ENCODE data around the gene DNMT3A. TPM values are rescaled to one million over a fixed set of nuclear protein-coding genes. Genes with fewer than 3 reads are reported as not detected.

DNMT3A gene
- total RNA-seq, 1 experiment from 2014 or later = 6.8 TPM

DNA sequence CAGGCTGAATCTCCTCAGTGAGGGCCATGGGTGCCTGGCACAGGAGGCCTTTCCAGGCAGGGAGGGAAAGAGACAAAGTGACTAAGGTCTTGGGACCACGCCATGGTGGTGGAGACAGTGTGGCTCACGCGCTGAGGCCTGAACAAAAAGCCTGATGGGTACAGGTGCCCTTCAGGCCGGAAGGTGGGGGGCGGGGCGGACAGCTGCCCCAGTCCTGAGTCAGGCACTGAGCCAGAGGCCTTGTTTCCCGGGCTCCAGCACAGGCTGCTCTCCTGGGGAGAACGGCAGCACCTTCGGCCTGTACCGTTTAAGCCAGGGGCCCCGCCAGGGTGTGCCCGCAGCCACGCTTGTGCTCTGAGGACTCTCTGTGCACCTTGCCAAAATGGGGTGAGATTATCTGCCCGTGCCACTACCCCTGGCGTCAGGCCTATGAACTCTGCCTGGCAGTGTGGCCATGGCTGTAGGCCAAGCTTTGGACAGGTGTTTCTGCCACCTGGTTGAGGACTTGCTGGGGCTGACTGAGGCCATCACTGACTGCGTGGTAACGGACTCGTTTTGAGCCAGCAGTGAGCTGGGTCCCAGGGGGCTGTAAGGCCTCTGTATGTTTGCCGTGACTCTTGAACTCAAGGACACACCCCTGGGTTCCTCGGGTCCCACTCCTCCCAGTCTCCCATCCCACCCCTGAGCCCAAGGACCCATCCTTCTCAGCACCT lies 31.7 kb upstream of the DNMT3A start:
- DNase-seq (ENCODE audit: low spot score) = no peak

DNA sequence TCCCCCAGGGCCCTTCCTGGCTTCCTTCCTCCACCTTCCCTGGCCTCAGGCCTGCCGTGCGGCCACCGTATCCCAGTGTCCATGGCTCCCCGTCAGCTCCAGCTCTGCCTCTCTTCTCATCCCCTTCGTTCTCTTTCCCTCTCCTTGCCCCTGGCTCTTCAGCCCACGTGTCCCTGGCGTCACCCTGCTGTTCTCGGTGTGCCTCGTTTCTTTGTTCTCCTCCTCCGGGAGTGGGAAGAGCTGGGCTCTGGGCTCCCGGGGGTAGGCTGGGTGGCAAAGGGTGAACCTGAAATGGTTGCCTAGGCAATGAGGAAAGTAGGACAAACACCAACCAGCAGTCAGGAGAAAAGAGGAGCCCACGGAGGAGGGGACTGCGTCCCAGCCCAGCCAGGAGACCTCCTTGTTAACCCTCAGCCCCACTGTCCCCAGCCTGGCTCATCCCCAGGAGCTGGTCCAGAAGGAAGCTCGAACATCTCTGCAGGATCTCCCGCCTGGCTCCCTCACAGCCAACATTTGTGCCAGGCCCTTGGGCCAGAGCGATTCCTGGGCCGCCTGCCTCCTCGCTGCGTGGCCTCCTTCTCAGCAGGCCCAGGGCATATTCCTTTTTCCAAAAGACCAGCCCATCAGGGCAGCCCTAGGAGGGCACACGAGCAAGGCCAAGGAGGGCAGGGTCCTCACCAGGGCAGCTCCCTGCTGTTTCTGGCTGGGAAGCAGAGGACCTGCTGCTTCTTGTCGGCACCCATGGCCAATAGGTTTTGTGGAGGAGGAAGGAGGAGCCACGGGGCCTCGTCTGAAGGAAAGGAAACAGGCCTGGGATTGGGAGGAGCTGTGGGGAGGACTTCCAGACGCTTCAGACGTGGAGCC lies 30.9 kb upstream of the DNMT3A start:
- DNase-seq (ENCODE audit: low spot score) = no peak

GRCh38 chr2:25371253-25372241 lies 29.8 kb upstream of the DNMT3A start:
- no peak for DNase-seq (ENCODE audit: low spot score)

DNA sequence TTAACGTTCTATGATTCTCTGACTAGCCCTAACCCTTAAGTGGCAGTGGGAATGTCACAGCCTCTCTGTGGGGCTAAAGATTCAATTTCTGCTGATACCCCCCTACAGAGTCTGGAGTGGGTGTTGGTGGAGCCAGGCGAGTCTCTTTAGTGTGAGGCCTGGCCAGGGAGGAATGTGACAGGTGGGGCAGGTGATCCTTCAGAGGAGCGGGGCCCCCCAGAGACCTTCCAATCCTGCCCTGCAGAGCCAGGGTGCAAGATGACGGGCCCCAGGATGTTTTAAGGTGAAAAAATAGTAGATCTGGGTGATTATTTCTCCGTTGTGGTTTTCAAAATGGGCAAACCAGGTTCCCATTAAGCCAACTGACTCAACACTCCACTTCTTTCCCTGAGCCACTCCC lies 28.2 kb upstream of the DNMT3A start:
- no peak for DNase-seq (ENCODE audit: low spot score)

DNA sequence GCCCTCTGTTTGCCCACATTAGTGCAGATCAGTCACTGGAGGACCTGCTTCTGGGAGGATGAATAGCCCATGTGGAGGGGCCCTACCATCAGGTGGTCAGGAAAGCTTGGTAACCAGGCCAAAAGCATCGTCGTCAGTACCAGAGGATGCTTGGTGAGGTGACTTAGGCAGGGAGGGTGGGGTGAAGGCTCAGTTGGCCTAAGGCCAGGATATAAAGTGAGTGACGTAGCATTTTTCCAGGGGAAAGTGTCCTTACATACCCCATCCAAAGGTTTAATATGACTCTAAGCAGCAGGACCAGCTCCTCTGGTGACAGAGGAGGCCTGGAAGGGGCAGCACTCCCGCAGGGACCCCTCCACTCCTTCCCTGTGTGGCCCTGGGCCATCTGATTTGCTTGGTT lies 27.7 kb upstream of the DNMT3A start:
- no peak for DNase-seq (ENCODE audit: low spot score)

DNA sequence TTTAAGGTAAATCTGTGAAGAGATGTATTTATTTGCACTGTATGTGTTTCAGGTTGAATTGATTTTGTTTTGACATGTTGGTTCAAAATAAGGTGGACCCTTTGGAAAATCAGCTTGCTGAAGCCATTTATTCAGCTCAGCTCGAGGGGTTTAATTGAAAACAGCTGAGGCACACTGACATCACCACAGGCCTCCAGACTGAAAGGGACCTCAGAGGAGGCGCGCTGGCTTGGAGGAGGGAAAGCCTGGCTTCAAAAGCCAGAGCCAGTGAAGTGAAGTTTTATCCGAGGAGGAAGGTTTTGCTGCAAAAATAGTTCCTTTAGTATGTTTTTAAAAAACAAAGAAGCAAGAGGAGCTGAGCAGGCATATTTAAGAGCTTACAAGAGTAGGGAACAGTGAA lies 26.9 kb upstream of the DNMT3A start:
- DNase-seq (ENCODE audit: low spot score) = no peak

GRCh38 chr2:25367296-25367695 lies 25.6 kb upstream of the DNMT3A start:
- DNase-seq (ENCODE audit: low spot score) = no peak

DNA sequence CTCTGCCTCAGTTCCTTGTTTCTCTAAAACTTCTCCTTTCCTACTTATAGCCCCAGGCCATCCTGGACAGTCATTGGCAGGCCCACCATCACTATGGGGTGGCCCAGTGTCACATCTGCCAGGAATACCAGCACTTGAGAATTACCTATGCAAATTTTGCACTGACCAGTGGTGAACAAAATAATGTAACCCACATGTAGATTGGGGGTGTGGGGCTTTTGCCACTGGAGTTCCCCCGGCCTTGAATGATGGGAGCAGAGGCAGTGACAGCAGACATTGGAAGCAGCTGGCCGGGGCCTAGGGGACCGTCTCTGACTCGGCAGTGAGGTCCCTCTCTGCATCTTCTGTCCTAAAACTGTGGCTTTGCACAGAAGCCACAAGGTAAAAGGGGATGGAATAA lies 24.9 kb upstream of the DNMT3A start:
- no peak for DNase-seq (ENCODE audit: low spot score)

DNA sequence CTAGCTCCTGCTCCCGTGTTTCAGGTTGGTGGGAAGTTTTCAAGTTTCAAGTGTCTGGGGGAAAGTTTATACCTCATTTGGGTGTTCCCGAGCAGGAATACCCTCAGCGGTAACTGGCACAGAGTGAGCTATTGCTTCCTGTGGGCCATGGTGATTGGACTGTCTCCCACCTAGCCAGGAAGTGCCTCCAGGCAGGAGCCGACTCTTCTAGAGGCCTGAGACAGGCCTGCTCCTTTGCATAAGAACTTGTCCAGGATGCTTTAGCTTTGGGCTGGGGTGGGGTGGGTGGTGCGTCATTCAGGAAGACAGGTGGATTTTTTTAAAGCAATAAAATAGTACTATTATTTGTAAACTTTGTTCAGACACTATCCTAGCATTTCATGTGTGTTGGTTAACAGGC lies 23.5 kb upstream of the DNMT3A start:
- no peak for DNase-seq (ENCODE audit: low spot score)

- DNase-seq (ENCODE audit: low spot score) = no peak
These were observed 22.0 kb upstream of the DNMT3A start for GRCh38 chr2:25363733-25364132.

GRCh38 chr2:25362434-25363145 lies 20.9 kb upstream of the DNMT3A start:
- DNase-seq (ENCODE audit: low spot score) = no peak

DNA sequence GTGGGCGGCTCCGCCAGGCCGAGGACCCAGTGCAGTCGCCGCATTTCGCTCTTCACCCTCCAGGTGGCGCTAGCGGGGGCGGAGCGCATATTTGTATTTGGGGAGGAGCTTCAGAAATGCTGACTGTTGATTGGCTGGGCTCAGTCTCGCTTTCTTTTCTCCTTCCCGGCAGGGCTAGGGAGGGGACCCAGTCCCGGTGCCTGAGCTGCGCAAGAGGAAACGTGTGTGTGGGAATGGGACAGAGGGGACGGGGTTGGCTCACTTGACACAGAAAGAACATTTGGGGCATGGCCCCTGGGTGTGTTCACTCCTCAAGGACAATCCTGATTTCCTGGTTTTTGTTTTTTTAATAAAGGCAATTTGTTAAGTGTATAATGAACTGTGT lies 20.3 kb upstream of the DNMT3A start:
- peak; percentile 92 for DNase-seq (ENCODE audit: low spot score)

DNA sequence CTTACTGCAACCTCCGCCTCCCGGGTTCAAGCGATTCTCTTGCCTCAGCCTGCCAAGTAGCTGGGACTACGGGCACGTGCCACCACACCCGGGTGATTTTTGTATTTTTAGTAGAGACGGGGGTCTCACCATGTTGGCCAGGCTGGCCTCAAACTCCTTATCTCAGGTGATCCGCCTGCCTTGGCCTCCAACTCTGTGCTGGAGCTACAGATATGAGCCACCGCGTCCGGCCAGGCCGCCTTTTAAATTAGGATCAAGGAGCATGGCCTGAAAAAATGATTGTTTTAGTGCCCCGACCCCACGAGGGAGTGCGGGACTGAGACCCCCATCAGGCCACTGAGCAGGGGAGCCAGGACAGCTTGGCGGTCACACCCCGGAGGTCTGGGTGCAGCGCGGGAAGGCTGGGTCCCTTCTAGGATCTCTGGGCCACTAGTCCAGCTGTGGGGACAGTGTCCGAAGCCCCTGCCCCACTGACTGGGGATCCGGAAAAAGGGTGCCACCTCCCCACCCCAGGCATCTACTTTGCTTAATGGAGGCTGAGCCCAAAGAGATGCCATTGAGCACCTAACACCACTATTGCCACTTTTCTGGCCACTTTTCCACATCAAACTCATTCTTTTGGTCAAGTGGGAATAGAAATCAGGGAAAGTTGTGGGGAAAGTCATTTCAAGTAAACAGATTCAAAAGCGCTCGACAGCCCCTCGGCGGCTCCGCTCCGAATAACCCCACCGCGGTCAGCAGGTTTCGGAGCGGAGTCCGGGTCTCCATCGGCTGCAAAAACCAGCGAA lies 19.7 kb upstream of the DNMT3A start:
- no peak for DNase-seq (ENCODE audit: low spot score)

- no peak for DNase-seq (ENCODE audit: low spot score)
These were observed 17.1 kb upstream of the DNMT3A start for GRCh38 chr2:25358836-25359235.

DNA sequence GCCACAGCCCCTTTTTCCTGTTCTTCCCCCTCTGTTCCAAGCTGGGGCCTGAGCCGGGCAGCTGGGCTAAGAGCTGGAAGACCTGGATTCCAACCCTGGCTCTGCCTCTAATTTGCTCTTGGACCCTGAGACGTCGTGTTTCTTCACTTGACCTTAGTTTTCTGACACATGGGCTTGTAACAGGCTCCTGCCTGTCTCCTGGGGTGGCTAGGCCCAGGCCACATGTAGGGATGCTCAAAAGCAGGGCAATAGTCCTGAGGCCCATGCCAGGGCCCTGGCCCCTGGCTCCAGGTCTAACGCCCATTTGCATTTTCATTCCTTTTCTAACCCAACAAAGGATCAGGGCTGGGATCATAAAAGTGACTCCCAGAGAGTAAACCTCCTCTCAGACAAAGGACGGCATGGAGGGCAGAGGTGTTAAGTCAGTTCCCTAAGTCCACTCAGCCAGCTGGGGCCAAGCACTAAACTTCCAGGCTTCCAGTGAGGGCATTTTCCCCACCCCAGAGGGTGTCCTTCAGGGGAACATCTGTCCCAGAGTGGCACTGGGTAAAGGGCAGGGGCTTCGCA lies 16.6 kb upstream of the DNMT3A start:
- DNase-seq (ENCODE audit: low spot score) = no peak

GRCh38 chr2:25356088-25356487 lies 14.4 kb upstream of the DNMT3A start:
- no peak for DNase-seq (ENCODE audit: low spot score)

GRCh38 chr2:25355270-25355669 lies 13.5 kb upstream of the DNMT3A start:
- DNase-seq (ENCODE audit: low spot score) = no peak

GRCh38 chr2:25354116-25354515 lies 12.4 kb upstream of the DNMT3A start:
- DNase-seq (ENCODE audit: low spot score) = no peak

DNA sequence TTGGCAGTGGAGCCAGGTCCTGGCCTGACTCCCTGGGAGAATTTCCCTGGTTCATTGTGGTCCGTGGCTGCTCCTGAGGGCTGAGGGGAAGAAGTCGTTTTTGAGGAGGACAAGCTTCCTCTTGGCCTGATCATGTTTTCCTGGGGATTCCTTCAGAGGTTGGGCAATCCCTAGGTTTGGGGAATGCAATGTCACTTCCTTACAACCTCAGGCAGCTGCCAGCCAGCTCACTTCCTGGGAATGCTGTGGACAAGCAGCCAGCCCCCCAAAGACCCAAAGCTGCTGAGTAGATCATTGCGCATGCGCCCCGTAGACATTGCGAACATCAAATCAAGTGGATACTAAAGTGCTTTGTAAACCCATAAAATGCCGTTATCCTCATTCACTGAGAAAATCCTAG lies 7.7 kb upstream of the DNMT3A start:
- peak; percentile 74 for DNase-seq (ENCODE audit: low spot score)

DNA sequence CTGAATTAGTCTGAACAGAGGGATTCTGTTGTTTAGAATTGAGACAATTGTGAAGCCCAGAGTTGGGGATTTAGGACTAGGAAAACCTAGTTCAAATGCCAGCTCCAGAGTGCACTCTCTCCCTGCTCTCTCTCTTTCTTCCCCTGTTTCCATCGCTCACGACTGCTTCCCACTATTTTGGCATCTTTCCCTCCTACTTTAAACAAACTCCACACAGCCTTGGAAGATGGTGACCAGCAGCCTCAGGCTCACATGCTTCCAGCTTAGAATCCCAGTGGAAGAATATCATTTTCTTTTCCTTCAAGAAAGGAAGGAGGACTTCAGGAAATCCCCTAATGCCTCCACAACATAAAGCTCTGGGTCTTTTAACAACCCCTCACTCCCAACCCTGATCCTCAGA lies 6.1 kb upstream of the DNMT3A start:
- no peak for DNase-seq (ENCODE audit: low spot score)
